NB4 (cell line): Measurements from ENCODE around the gene NHLRC4.

Experiments
- CTCF ChIP-seq: IDR thresholded peaks from one replicate; pipeline ENCODE4 v1.5.1; 2012; ENCODE audit warnings: low read depth, low read length
- POLR2A ChIP-seq: IDR thresholded peaks from 2 replicates; pipeline ENCODE4 v1.6.1; 2011; ENCODE audit warnings: mild to moderate bottlenecking; ENCODE audit not compliant: insufficient read length; ENCODE audit errors: extremely low read depth

- TF ChIP-seq CTCF (no peak), POLR2A (no peak)
Observed at GRCh38 chr16:609316-609715, 42.5 kb downstream of the NHLRC4 start.
